T-cell (primary cell): Measurements from ENCODE around the gene PSORS1C2. TPM values are rescaled to one million over a fixed set of nuclear protein-coding genes. Genes with fewer than 3 reads are reported as not detected.

Source experiments
- ATAC-seq, 4 experiments: fragments of 200-7000 bp in 3 of 4; fragments of 150-1000 bp in 1 of 4; cut with Tn5 transposase; replicated peaks in 1 of 4; 1 replicate in 3 of 4; 2 replicates in 1 of 4; pipeline ENCODE4 v1.10.0; 2021; ENCODE audit warnings: moderate library complexity in 3 of 4, mild to moderate bottlenecking in 2 of 4, moderate number of reproducible peaks in 1 of 4
- CTCF ChIA-PET, 2 donors: fragments of 300-600 bp; sonication (Branson Sonifier 250); formaldehyde crosslinking; loops; one replicate each; lab custom pipeline; 2022; ENCODE audit warnings: antibody characterized with exemption in 2 of 2; lab: Charles Lee
- POLR2A ChIA-PET, 2 donors: fragments of 300-600 bp; sonication (Branson Sonifier 250); formaldehyde crosslinking; loops; one replicate each; lab custom pipeline; 2022; ENCODE audit warnings: antibody characterized with exemption in 2 of 2; lab: Charles Lee
- DNase-seq, 35 experiments: peaks; one replicate each; pipeline versions ENCODE4 v3.0.0 to v3.0.0-alpha.2; 2013 to 2023
- H3K27ac ChIP-seq: one replicate; pipeline ENCODE4 v1.5.1; 2013; ENCODE audit warnings: low read length
- H3K27me3 ChIP-seq, 2 experiments: replicated peaks in 1 of 2; 1 replicate in 1 of 2; 2 replicates in 1 of 2; pipeline versions ENCODE4 v1.6.1 to v1.7.0; 2013; ENCODE audit warnings: low read length in 1 of 2, mixed read lengths in 1 of 2; ENCODE audit not compliant: control insufficient read depth in 2 of 2, insufficient read depth in 2 of 2; ENCODE audit errors: extremely low read depth in 1 of 2
- H3K36me3 ChIP-seq, 2 donors: 1 replicate in 1 of 2; 2 replicates in 1 of 2; pipeline versions ENCODE4 v1.6.1 to v1.7.0; 2013; ENCODE audit warnings: low read length in 1 of 2; ENCODE audit not compliant: control insufficient read depth in 2 of 2, insufficient read depth in 1 of 2; ENCODE audit errors: extremely low read depth in 1 of 2
- H3K4me1 ChIP-seq, 2 experiments: 1 replicate in 1 of 2; 2 replicates in 1 of 2; pipeline versions ENCODE4 v1.6.1 to v1.7.0; 2013; ENCODE audit warnings: low read length in 2 of 2, mixed read lengths in 1 of 2; ENCODE audit not compliant: insufficient read depth in 2 of 2, control insufficient read depth in 1 of 2; ENCODE audit errors: extremely low read depth in 1 of 2
- H3K4me3 ChIP-seq, 2 donors: 1 replicate in 1 of 2; 2 replicates in 1 of 2; pipeline versions ENCODE4 v1.5.1 to v1.7.0; 2013; ENCODE audit warnings: mild to moderate bottlenecking in 2 of 2, low read length in 1 of 2, moderate library complexity in 1 of 2; ENCODE audit not compliant: control insufficient read depth in 1 of 2; ENCODE audit errors: extremely low read depth in 1 of 2
- H3K9me3 ChIP-seq: 2 replicates; pipeline ENCODE4 v1.7.0; 2013
- H3K27ac Mint-ChIP-seq, 2 donors: one replicate each; pipeline ENCODE4 v1.8.0; 2020 to 2021; ENCODE audit warnings: mild to moderate bottlenecking in 2 of 2, mixed read lengths in 2 of 2
- H3K27me3 Mint-ChIP-seq, 2 donors: one replicate each; pipeline ENCODE4 v1.8.0; 2021 to 2022; ENCODE audit warnings: mixed read lengths in 2 of 2
- H3K36me3 Mint-ChIP-seq: one replicate; pipeline ENCODE4 v1.8.0; 2021; ENCODE audit warnings: mixed read lengths
- H3K4me1 Mint-ChIP-seq, 3 donors: one replicate each; pipeline ENCODE4 v1.8.0; 2020 to 2022; ENCODE audit warnings: mixed read lengths in 3 of 3, mild to moderate bottlenecking in 1 of 3
- H3K4me3 Mint-ChIP-seq, 3 donors: one replicate each; pipeline ENCODE4 v1.8.0; 2020 to 2022; ENCODE audit warnings: mild to moderate bottlenecking in 3 of 3, mixed read lengths in 3 of 3, moderate library complexity in 3 of 3
- H3K9me3 Mint-ChIP-seq, 3 donors: one replicate each; pipeline ENCODE4 v1.8.0; 2020 to 2022; ENCODE audit warnings: mixed read lengths in 3 of 3
- WGBS: methylation state at CpG from one replicate; pipeline ENCODE4 v1.1.5; 2013; ENCODE audit warnings: missing lambda C conversion rate; ENCODE audit not compliant: insufficient coverage; 5-methylcytosine and 5-hydroxymethylcytosine counted together
- total RNA-seq, 35 experiments: library from RNA in 6 of 35; stranded (reverse) in 6 of 35; fragments of 120-200 nt in 1 of 35; gene quantifications; one replicate each; pipeline versions ENCODE4 v1.2.1 to v1.2.4 and lab custom pipeline; 2013 to 2026

PSORS1C2 gene
- total RNA-seq, 5 donors from 2014 or later (not counting 1 experiment from before 2014, with no cell fraction given) = not detected

- DNase-seq (no peak), ATAC-seq (no peak)
- Mint-ChIP-seq H3K4me3 (no peak overlapping the region), H3K27ac (no peak overlapping the region), H3K4me1 (peaks cover 5 to 9% (median 9%) of the 10 kb centered on the region in 3 donors), H3K9me3 (no peaks in the 10 kb centered on the region), H3K36me3 (no peaks in the 10 kb centered on the region), H3K27me3 (peaks cover 5% of the 10 kb centered on the region in 2 donors)
- ChIA-PET CTCF (no interaction called here), POLR2A (no interaction called here)
- no peaks in the 10 kb centered on the region for H3K9me3 ChIP-seq
- H3K36me3 ChIP-seq = no peaks in the 10 kb centered on the region
- no peak overlapping the region for H3K4me3 ChIP-seq
- peaks cover 2 to 6% of the 10 kb centered on the region in 2 experiments for H3K4me1 ChIP-seq
- WGBS = 90% methylated on average over 5 of the region's 6 CpGs
- peaks cover 0 to 9% of the 10 kb centered on the region in 2 experiments for H3K27me3 ChIP-seq
- no peak overlapping the region for H3K27ac ChIP-seq
Observed at GRCh38 chr6:31132806-31133205, 6.1 kb downstream of the PSORS1C2 start.

- ATAC-seq = no peak
- ChIA-PET POLR2A (interaction anchor here in 1 of 2 donors (0.6 kb wide), 1 partner anchor 16 kb away, joined by 3 read pairs; no protein-coding TSS in a partner anchor), CTCF (interaction anchor here in 1 of 2 donors (0.6 to 1.6 kb wide), 3 partner anchors 235 to 1053 kb away, joined by 3 to 6 read pairs (median 3); no protein-coding TSS in a partner anchor)
- 90% methylated on average over 2 of the region's 3 CpGs for WGBS
- Mint-ChIP-seq H3K27ac (no peak overlapping the region), H3K27me3 (peaks cover 5 to 6% of the 10 kb centered on the region in 2 donors), H3K4me3 (no peak overlapping the region), H3K36me3 (no peaks in the 10 kb centered on the region), H3K9me3 (no peaks in the 10 kb centered on the region), H3K4me1 (peaks cover 6% of the 10 kb centered on the region in 3 donors)
- no peak overlapping the region for H3K27ac ChIP-seq
- peaks cover 0 to 3% of the 10 kb centered on the region in 2 experiments for H3K4me1 ChIP-seq
- no peak for DNase-seq
- no peak overlapping the region for H3K4me3 ChIP-seq
- peaks cover 0 to 18% of the 10 kb centered on the region in 2 experiments for H3K27me3 ChIP-seq
- no peaks in the 10 kb centered on the region for H3K36me3 ChIP-seq
- no peaks in the 10 kb centered on the region for H3K9me3 ChIP-seq
Observed at GRCh38 chr6:31131595-31131994, 7.3 kb downstream of the PSORS1C2 start.

GRCh38 chr6:31130751-31131150 lies 8.1 kb downstream of the PSORS1C2 start:
- H3K36me3 Mint-ChIP-seq = no peaks in the 10 kb centered on the region
- ChIA-PET POLR2A (no interaction called here), CTCF (interaction anchor here (0.7 to 1.6 kb wide), 4 partner anchors 34 to 332 kb away, joined by 3 to 6 read pairs (median 4); no protein-coding TSS in a partner anchor)
- ATAC-seq = no peak
- peaks cover 5 to 6% of the 10 kb centered on the region in 2 donors for H3K27me3 Mint-ChIP-seq
- H3K4me1 Mint-ChIP-seq = peaks cover 6% of the 10 kb centered on the region in 3 donors
- 60% methylated on average over 1 of the region's 3 CpGs for WGBS
- H3K36me3 ChIP-seq = no peaks in the 10 kb centered on the region
- H3K4me3 ChIP-seq = no peak overlapping the region
- H3K27me3 ChIP-seq = peaks cover 0 to 21% of the 10 kb centered on the region in 2 experiments
- no peaks in the 10 kb centered on the region for H3K9me3 ChIP-seq
- H3K27ac Mint-ChIP-seq = no peak overlapping the region
- peaks cover 0 to 3% of the 10 kb centered on the region in 2 experiments for H3K4me1 ChIP-seq
- H3K27ac ChIP-seq = no peak overlapping the region
- no peaks in the 10 kb centered on the region for H3K9me3 Mint-ChIP-seq
- no peak for DNase-seq
- no peak overlapping the region for H3K4me3 Mint-ChIP-seq

- 63% methylated on average over 3 of the region's 4 CpGs for WGBS
- H3K27ac ChIP-seq = no peak overlapping the region
- H3K9me3 ChIP-seq = no peaks in the 10 kb centered on the region
- DNase-seq (no peak), ATAC-seq (no peak)
- Mint-ChIP-seq H3K27me3 (peaks cover 5 to 6% of the 10 kb centered on the region in 2 donors), H3K4me1 (peaks cover 6% of the 10 kb centered on the region in 3 donors), H3K4me3 (no peak overlapping the region), H3K27ac (no peak overlapping the region), H3K9me3 (no peaks in the 10 kb centered on the region), H3K36me3 (no peaks in the 10 kb centered on the region)
- peaks cover 0 to 17% of the 10 kb centered on the region in 2 experiments for H3K27me3 ChIP-seq
- ChIA-PET POLR2A (interaction anchor here in 1 of 2 donors (1.1 kb wide), 1 partner anchor 36 kb away, joined by 3 read pairs; no protein-coding TSS in a partner anchor), CTCF (interaction anchor here (0.5 to 1.2 kb wide), 6 partner anchors 10 to 317 kb away, joined by 3 to 5 read pairs (median 3); no protein-coding TSS in a partner anchor)
- H3K4me1 ChIP-seq = peaks cover 0 to 3% of the 10 kb centered on the region in 2 experiments
- no peaks in the 10 kb centered on the region for H3K36me3 ChIP-seq
- H3K4me3 ChIP-seq = no peak overlapping the region
Observed at GRCh38 chr6:31129130-31129529, 9.7 kb downstream of the PSORS1C2 start.

- Mint-ChIP-seq H3K9me3 (no peaks in the 10 kb centered on the region), H3K4me1 (peaks cover 6% of the 10 kb centered on the region in 3 donors), H3K27ac (no peak overlapping the region), H3K4me3 (no peak overlapping the region), H3K27me3 (peaks cover 5 to 6% of the 10 kb centered on the region in 2 donors), H3K36me3 (no peaks in the 10 kb centered on the region)
- peaks cover 0 to 17% of the 10 kb centered on the region in 2 experiments for H3K27me3 ChIP-seq
- ChIA-PET CTCF (interaction anchor here in 1 of 2 donors (0.6 to 1.1 kb wide), 3 partner anchors 9 to 18 kb away, joined by 3 read pairs; no protein-coding TSS in a partner anchor), POLR2A (interaction anchor here in 1 of 2 donors (1.1 kb wide), 1 partner anchor 35 kb away, joined by 3 read pairs; no protein-coding TSS in a partner anchor)
- peak; percentile 74 to 87 (median 78) for ATAC-seq
- no peak overlapping the region for H3K27ac ChIP-seq
- DNase-seq = peak; percentile 21 to 85 (median 67)
- WGBS = 10% methylated on average over 3 of the region's 8 CpGs
- no peaks in the 10 kb centered on the region for H3K9me3 ChIP-seq
- H3K36me3 ChIP-seq = no peaks in the 10 kb centered on the region
- H3K4me3 ChIP-seq = no peak overlapping the region
- peaks cover 0 to 3% of the 10 kb centered on the region in 2 experiments for H3K4me1 ChIP-seq
Observed at GRCh38 chr6:31128093-31128676, 10.7 kb downstream of the PSORS1C2 start.

GRCh38 chr6:31126396-31127175 lies 12.3 kb downstream of the PSORS1C2 start:
- ChIA-PET CTCF (interaction anchor here in 1 of 2 donors (0.6 to 1.1 kb wide), 2 partner anchors 9 to 723 kb away, joined by 3 to 5 read pairs; no protein-coding TSS in a partner anchor), POLR2A (interaction anchor here in 1 of 2 donors (0.6 kb wide), 1 partner anchor 11 kb away, joined by 3 read pairs; no protein-coding TSS in a partner anchor)

More at GRCh38 chr6:31126396-31127175, 12.3 kb downstream of the PSORS1C2 start:
- no peak overlapping the region for H3K27ac Mint-ChIP-seq
- WGBS = 62% methylated on average over 9 of the region's 16 CpGs
- no peak overlapping the region for H3K4me3 Mint-ChIP-seq
- no peaks in the 10 kb centered on the region for H3K9me3 Mint-ChIP-seq
- peaks cover 5 to 9% of the 10 kb centered on the region in 2 donors for H3K27me3 Mint-ChIP-seq
- H3K4me1 ChIP-seq = peaks cover 0 to 3% of the 10 kb centered on the region in 2 experiments
- H3K4me1 Mint-ChIP-seq = peaks cover 6% of the 10 kb centered on the region in 3 donors
- H3K27me3 ChIP-seq = peaks cover 0 to 18% of the 10 kb centered on the region in 2 experiments
- no peaks in the 10 kb centered on the region for H3K36me3 Mint-ChIP-seq
- no peak overlapping the region for H3K27ac ChIP-seq
- H3K36me3 ChIP-seq = no peaks in the 10 kb centered on the region
- H3K4me3 ChIP-seq = no peak overlapping the region
- ATAC-seq (no peak), DNase-seq (no peak)
- H3K9me3 ChIP-seq = no peaks in the 10 kb centered on the region
